ENCODE results near the gene PCDHA10. TPM values are rescaled to one million over a fixed set of nuclear protein-coding genes. Genes with fewer than 3 reads are reported as not detected.
"Not testable (repeated sequence)": the region's sequence is repeated elsewhere in the genome, so short reads cannot be mapped to it uniquely, and the experiment has no call there.

The PCDHA10 gene
- total RNA-seq, 6 experiments from 2014 or later, result not detected

DNA sequence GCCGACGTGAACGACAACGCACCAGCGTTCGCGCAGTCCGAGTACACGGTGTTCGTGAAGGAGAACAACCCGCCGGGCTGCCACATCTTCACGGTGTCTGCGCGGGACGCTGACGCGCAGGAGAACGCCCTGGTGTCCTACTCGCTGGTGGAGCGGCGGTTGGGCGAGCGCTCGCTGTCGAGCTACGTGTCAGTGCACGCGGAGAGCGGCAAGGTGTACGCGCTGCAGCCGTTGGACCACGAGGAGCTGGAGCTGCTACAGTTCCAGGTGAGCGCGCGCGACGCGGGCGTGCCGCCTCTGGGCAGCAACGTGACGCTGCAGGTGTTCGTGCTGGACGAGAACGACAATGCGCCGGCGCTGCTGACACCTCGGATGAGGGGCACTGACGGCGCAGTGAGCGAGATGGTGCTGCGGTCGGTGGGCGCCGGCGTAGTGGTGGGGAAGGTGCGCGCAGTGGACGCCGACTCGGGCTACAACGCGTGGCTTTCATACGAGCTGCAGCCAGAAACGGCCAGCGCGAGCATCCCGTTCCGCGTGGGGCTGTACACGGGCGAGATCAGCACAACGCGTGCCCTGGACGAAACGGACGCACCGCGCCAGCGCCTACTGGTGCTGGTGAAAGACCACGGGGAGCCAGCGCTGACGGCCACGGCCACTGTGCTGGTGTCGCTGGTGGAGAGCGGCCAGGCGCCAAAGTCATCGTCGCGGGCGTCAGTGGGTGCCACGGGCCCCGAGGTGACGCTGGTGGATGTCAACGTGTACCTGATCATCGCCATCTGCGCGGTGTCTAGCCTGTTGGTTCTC lies 5.7 kb upstream of the PCDHA10 start:
- DNase-seq; H3K9me3 Mint-ChIP-seq; H3K4me3 Mint-ChIP-seq; H3K36me3 Mint-ChIP-seq (ENCODE audit: low read depth); H3K27ac Mint-ChIP-seq; H3K27me3 Mint-ChIP-seq (ENCODE audit: insufficient read depth); H3K4me1 Mint-ChIP-seq (ENCODE audit: low read depth): not testable (repeated sequence)

DNA sequence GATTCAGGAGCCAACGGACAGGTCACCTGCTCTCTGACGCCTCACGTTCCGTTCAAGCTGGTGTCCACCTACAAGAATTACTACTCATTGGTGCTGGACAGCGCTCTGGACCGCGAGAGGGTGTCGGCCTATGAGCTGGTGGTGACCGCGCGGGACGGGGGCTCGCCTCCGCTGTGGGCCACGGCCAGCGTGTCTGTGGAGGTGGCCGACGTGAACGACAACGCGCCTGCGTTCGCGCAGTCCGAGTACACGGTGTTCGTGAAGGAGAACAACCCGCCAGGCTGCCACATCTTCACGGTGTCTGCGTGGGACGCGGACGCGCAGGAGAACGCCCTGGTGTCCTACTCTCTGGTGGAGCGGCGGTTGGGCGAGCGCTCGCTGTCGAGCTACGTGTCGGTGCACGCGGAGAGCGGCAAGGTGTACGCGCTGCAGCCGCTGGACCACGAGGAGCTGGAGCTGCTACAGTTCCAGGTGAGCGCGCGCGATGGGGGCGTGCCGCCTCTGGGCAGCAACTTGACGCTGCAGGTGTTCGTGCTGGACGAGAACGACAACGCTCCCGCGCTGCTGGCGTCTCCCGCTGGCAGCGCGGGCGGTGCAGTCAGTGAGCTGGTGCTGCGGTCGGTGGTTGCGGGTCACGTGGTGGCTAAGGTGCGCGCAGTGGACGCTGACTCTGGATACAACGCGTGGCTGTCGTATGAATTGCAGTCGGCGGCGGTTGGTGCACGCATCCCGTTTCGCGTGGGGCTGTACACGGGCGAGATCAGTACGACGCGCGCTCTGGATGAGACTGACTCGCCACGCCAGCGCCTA lies 1.7 kb downstream of the PCDHA10 start:
- Mint-ChIP-seq H3K27me3 (ENCODE audit: insufficient read depth) (no peaks in the 10 kb centered on the region), H3K4me1 (ENCODE audit: low read depth) (no peaks in the 10 kb centered on the region), H3K9me3 (peaks cover 48% of the 10 kb centered on the region), H3K27ac (no peak overlapping the region), H3K36me3 (ENCODE audit: low read depth) (peaks cover 7% of the 10 kb centered on the region; the same call in 1 of the 2 replicates), H3K4me3 (no peak overlapping the region)
- DNase-seq, result no peak
- TF ChIP-seq, protein P1, sequence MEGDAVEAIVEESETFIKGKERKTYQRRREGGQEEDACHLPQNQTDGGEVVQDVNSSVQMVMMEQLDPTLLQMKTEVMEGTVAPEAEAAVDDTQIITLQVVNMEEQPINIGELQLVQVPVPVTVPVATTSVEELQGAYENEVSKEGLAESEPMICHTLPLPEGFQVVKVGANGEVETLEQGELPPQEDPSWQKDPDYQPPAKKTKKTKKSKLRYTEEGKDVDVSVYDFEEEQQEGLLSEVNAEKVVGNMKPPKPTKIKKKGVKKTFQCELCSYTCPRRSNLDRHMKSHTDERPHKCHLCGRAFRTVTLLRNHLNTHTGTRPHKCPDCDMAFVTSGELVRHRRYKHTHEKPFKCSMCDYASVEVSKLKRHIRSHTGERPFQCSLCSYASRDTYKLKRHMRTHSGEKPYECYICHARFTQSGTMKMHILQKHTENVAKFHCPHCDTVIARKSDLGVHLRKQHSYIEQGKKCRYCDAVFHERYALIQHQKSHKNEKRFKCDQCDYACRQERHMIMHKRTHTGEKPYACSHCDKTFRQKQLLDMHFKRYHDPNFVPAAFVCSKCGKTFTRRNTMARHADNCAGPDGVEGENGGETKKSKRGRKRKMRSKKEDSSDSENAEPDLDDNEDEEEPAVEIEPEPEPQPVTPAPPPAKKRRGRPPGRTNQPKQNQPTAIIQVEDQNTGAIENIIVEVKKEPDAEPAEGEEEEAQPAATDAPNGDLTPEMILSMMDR (IDR thresholded peaks at IDR 0.05), result no peak

DNA sequence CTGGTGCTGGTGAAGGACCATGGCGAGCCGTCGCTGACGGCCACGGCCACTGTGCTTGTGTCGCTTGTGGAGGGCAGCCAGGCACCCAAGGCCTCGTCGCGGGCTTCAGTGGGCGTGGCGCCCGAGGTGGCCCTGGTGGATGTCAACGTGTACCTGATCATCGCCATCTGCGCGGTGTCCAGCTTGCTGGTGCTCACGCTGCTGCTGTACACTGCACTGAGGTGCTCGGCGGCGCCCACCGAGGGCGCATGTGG lies 2.2 kb downstream of the PCDHA10 start:
- Mint-ChIP-seq H3K27me3 (ENCODE audit: insufficient read depth) (no peaks in the 10 kb centered on the region), H3K9me3 (peaks cover 53% of the 10 kb centered on the region), H3K4me1 (ENCODE audit: low read depth) (no peaks in the 10 kb centered on the region), H3K36me3 (ENCODE audit: low read depth) (peaks cover 7% of the 10 kb centered on the region; the same call in 1 of the 2 replicates), H3K4me3 (no peak overlapping the region), H3K27ac (no peak overlapping the region)
- no peak for DNase-seq
- TF ChIP-seq, protein P1 (IDR thresholded peaks at IDR 0.05), result no peak

DNA sequence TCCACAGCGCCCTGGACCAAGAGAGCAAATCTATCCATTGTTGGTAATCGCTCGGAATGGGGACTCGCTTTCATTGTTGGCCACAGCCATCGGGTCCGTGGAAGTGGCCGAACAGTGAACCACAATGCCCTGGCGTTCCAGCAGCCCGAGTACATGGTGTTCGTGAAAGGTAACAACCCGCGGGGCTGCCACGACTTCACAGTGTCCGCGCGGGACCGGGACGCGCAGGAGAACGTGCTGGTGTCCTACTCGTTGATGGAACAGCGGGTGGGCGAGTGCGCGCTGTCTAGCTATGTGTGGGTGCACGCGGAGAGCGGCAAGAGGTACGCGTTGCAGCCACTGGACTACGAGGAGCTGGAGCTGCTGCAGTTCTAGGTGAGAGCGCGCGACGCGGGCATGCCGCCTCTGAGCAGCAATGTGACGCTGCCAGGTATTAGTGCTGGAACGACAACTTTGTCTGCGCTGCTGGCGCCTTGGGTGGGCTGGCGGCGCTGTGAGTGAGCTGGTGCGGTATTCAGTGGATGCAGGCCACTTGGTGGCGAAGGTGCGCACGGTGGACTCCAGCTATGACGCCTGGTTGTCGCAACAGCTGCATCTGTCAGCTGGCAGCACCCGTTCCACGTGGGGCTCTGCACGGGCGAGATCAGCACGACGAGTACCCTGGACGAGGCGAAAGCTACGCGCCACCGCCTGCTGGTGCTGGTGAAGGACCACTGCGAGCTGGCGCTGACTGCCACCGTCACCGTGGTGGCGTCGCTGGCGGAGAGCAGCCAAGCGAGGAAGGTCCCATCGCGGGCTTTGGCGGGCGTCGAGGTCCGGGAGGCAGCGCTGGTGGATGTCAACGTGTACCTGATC lies 7.0 kb downstream of the PCDHA10 start:
- Mint-ChIP-seq H3K27me3 (ENCODE audit: insufficient read depth) (no peaks in the 10 kb centered on the region), H3K36me3 (ENCODE audit: low read depth) (no peaks in the 10 kb centered on the region), H3K4me3 (no peak overlapping the region), H3K27ac (no peak overlapping the region), H3K4me1 (ENCODE audit: low read depth) (no peaks in the 10 kb centered on the region), H3K9me3 (peaks cover 41% of the 10 kb centered on the region)
- no peak for DNase-seq
- TF ChIP-seq, protein P1 (IDR thresholded peaks at IDR 0.05), result no peak

DNA sequence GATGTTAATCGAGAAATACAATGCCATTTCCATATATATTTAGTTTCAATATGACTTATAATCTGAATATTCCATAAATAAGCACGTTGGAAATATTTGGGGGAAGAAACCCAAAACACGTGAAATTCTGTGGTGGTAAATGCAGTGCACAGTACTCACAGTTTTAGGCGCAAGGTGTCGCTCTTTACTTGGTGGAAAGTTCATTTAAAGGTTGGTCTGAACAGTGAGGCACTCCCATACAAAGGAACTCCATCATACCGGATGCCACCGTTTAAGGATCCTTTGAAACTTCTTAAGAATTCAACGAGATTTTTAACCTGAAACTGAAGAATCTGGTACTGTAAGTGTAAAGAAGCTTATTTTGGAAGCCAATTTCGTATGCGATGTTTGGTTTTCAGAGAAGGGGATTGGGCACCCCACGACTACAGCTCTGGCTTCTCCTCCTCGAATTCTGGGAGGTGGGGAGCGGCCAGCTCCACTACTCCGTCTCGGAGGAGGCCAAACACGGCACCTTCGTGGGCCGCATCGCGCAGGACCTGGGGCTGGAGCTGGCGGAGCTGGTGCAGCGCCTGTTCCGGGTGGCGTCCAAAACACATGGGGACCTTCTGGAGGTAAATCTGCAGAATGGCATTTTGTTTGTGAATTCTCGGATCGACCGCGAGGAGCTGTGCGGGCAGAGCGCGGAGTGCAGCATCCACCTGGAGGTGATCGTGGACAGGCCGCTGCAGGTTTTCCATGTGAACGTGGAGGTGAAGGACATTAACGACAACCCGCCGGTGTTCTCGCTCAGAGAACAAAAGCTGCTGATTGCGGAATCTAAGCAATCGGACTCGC lies 13.2 kb downstream of the PCDHA10 start, which contains the start of gene PCDHA11:
Gene PCDHA11, plus strand, starts transcription at position 237 of the 834 bp plus-strand sequence. Its CDS starts 147 bp downstream, at position 384.
- H3K27ac Mint-ChIP-seq, result no peak within 1 kb of the TSS
- no peak for DNase-seq
- peaks cover 13% of the 10 kb centered on the region for H3K9me3 Mint-ChIP-seq
- TF ChIP-seq, protein P1 (IDR thresholded peaks at IDR 0.05), result no peak
- no peaks in the 10 kb centered on the region for H3K27me3 Mint-ChIP-seq (ENCODE audit: insufficient read depth)
- H3K4me3 Mint-ChIP-seq, result peak within 1 kb of the TSS; percentile 46; the same call in 1 of the 2 replicates
- H3K36me3 Mint-ChIP-seq (ENCODE audit: low read depth), result peaks cover 5% of the 10 kb centered on the region; the same call in 1 of the 2 replicates
- H3K4me1 Mint-ChIP-seq (ENCODE audit: low read depth), result no peaks in the 10 kb centered on the region
